HG03095 (cell line): ENCODE results near the gene CYP8B1.

ENCODE experiments used
- ATAC-seq: cut with Tn5 transposase; IDR thresholded peaks from one replicate; pipeline ENCODE4 v1.9.1; 2021; ENCODE audit warnings: moderate library complexity; ENCODE audit not compliant: unreplicated experiment

CYP8B1 gene

DNA sequence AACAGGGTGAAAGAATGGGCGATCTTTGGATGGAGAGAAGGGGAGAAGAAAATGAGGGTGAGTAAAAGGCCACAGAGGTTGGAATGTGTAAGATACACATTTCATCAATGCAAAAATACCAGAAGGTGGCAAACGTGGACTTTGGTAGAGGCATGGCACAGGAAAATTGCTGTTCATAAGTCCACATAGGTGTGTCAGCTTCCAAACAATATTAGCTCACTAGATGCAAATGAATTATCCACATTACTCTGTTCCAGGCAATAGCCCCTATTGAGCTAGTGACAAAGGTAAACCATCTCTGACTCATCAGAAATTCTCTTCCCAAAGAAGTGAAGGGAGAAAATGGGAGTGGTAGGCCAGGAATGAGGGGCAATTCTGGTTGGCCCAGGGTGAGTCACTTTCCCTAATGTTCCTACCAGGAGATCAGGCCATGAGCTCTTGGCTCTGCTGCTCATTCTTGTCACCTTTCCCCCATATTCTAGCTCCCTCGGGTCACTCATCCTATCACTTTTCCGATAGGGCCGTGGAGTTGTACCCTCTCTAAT lies 46.5 kb downstream of the CYP8B1 start:
- no peak for ATAC-seq

GRCh38 chr3:42827654-42828053 lies 48.0 kb downstream of the CYP8B1 start:
- no peak for ATAC-seq

- no peak for ATAC-seq
Observed at GRCh38 chr3:42827023-42827422, 48.7 kb downstream of the CYP8B1 start.

DNA sequence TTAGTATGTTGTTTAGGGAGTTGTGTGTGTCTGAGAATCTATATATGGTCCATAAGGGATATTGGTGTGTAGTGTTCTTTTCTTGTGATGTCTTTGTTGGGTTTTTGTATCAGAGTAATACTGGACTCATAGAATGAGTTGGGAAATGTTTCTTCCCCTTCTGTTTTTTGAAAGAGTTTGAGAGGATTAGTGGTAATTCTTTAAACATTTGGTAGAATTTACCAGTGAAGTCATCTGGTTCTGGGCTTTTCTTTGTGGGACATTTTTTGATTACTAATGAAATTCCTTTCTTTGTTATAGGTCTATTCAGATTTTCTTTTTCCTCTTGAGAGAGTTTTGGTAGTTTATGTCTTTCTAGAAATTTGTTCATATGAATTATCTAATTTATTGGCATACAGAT lies 49.5 kb downstream of the CYP8B1 start:
- ATAC-seq, result no peak

GRCh38 chr3:42823351-42823750 lies 52.3 kb downstream of the CYP8B1 start:
- no peak for ATAC-seq

DNA sequence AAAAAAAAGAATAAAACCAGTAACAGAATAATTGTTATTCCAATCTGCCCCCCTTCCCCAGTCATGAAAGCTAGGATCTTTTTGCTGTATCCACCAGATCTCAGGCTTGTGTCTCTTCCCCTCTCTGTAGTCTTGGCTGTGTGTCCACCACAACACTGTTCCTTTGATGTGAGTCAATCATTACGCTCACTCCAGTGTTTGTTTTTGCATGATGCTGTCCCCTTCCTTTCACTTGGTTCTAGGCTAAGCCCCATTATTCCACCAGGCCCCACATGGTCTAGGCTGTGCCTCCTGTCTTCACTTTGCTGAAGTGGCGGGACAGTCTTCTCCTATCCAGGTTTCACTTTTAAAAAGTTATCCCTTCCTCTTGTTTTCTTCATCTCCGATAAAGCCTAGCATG lies 52.9 kb downstream of the CYP8B1 start:
- no peak for ATAC-seq
